Raji (cell line): ENCODE data around the gene RHEBL1.

ENCODE experiments used
- POLR2A ChIP-seq: IDR thresholded peaks from 2 replicates; pipeline ENCODE4 v1.6.1; 2011; ENCODE audit warnings: low read depth, low read length, control low read depth; ENCODE audit not compliant: insufficient read depth

RHEBL1 gene

DNA sequence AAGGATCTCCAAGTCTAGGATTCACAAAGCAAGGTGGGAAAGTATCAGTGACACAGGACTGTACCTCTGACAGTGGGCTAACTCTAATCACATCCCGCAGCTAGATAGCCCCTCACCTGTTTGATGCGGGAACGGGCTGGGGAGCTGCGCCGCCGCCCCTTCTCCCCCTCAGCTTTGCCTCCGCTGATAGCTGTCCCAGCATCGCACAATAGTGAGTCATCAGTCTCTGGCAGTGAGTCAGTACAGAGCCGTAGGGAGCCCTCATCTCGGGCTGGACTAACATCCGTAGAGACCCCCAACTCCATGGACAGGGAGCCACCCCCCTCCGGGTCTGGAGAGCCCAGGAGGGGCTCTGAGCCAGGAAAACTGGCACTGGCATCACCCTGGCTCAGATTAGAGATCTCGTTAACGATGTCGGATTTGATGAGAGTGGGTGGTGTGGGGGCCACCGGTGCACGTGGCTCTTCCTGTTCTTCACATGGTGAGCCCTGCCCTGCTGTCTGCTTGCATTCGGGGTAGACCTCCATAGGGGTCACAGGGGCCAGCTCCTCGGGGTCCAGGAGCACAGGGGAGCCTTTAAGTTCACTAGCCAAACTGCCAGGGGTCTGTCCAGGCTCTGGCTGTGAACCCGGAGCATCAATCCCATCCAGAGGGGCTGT, 20.1 kb downstream of the RHEBL1 start:
- TF ChIP-seq POLR2A: no peak

DNA sequence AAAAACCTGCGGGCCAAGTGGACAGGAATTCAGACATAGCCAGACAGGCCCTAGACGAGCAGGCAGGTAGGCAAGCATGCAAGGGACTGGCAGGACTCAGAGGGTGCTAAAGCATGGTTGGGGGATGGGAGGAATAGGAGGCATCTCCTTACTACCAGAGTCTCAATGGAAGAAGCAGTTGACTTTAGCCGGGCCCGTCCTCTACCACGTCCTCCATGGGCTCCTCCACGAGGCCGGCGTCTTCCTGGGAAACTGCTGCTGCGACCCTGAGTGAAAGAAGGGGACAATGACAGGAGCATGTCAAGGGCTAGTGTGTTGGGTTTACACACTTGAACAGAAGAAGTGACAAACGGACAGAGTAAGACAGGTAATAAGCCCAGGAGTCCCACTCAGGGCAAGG, 20.8 kb downstream of the RHEBL1 start:
- no peak for TF ChIP-seq POLR2A

GRCh38 chr12:49046129-49046895, 23.5 kb downstream of the RHEBL1 start:
- TF ChIP-seq POLR2A: no peak

GRCh38 chr12:49044660-49045059, 25.1 kb downstream of the RHEBL1 start:
- no peak for TF ChIP-seq POLR2A

- TF ChIP-seq POLR2A: no peak
Observed at GRCh38 chr12:49043856-49044258, 25.9 kb downstream of the RHEBL1 start.

GRCh38 chr12:49043241-49043640, 26.5 kb downstream of the RHEBL1 start:
- no peak for TF ChIP-seq POLR2A

DNA sequence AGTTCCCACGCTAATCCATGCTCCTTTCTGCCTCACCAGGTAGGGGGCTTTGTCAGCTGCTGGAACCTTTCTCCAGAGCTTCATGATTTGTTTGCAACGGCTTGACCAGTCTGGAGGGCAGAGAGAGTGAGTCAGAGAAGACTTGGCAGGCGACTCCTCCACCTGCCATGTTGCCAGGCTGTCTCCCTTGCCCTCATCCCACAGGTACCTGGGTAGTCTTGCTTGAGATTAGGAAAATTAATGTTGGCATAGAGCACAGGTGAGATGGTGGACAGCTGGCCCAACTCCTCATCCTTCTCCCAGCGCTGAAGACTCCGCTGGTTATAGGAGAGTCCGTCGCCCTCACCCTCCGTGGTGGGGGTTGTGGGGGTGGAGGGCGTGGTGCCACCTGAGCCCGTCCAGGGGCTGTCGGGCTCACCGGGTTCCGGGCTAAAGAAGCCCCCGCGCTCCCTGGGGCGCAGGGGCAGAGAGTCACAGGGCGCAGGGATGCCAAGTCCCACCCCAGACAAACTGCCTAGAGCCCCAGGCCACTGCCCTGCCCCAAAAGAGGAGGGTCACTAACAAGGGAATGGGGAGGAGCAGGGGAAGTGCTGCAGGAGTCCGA, 27.8 kb downstream of the RHEBL1 start:
- TF ChIP-seq POLR2A: no peak

- TF ChIP-seq POLR2A: no peak
Observed at GRCh38 chr12:49041036-49041880, 28.5 kb downstream of the RHEBL1 start.

DNA sequence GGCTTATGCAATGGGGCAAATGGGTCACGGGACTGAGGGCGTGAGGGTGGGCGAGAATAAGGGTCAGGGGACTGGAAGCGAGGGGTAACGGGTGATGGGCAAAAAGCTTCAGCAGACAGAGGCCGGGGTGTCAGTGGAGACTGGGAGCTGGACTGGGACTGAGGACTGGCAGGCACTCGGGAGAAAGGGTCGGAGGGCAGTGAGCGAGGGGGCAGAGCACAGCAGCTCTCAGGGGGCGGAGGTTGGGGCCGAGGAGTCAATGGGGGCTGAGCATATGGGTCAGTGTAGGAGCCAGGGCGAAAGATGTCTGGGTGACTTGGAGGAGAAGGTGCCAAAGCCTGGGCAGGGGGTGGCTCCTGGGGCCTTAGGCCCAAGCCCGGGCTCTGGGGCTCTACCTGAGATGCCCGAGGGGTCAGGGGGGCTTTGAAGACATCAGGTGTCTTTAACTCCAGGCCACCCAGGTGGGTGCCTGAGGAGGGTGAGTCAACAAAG, 29.4 kb downstream of the RHEBL1 start:
- no peak for TF ChIP-seq POLR2A

- TF ChIP-seq POLR2A: no peak
Observed at GRCh38 chr12:49039421-49040363, 30.1 kb downstream of the RHEBL1 start.

GRCh38 chr12:49038291-49038955, 31.4 kb downstream of the RHEBL1 start:
- no peak for TF ChIP-seq POLR2A

GRCh38 chr12:49037947-49038237, 31.9 kb downstream of the RHEBL1 start:
- TF ChIP-seq POLR2A: no peak

DNA sequence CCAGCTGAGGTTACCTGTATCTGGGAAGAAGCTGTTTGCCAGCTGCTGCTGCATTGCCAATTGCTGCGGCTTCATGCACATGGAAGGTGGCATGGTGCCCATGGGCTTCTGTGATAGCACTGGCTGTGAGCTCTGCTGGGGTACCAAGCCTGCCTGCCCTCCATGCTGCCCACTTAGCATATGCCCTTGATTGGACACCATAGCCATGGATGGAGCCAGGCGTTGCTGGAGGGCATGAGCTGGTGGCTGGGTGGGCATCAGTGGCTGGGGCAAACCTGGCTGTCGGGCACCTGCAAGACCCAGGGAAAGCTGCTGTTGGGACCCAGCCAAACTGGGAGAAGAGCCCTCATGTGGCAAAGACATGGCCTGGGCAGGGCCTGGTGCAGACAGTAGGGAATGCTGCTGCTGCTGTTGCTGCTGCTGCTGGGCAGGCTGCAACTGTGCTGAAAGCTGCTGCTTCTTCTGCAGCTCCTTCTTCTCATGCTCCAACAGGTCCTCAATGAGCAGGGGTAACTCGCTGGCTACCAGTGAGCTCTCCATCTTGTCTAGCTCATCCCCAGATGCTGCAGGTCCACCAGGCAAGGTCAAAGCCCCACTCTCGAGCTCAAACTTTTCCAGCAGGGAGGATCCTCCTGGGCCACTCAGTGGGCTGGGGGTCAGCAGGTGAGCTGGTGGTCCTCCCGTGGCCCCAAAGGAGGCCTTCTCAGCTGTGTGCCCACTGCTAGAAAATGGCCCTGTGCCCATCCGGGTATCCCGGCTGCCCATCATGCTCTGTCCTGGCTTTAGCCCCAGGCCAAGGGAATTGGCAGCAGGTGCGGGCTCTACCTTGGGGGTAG, 32.5 kb downstream of the RHEBL1 start:
- TF ChIP-seq POLR2A: no peak
